ENCODE data around the gene OPRPN.

OPRPN gene

DNA sequence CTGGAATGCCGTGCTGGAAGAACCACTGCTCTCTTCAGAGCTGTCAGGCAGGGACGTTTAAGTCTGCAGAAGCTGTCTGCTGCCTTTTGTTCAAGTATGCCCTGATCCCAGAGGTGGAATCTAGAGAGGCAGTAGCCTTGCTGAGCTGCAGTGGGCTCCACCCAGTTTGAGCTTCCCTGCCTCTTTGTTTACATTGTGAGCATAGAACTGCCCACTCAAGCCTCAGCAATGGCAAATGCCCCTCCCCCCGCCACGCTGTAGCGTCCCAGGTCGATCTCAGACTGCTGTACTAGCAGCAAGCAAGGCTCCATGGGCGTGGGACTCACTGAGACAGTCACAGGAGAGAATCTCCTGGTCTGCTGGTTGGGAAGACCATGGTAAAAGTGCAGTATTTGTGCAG is 39.5 kb downstream of the OPRPN start (continued):
- TF ChIP-seq, protein P1, sequence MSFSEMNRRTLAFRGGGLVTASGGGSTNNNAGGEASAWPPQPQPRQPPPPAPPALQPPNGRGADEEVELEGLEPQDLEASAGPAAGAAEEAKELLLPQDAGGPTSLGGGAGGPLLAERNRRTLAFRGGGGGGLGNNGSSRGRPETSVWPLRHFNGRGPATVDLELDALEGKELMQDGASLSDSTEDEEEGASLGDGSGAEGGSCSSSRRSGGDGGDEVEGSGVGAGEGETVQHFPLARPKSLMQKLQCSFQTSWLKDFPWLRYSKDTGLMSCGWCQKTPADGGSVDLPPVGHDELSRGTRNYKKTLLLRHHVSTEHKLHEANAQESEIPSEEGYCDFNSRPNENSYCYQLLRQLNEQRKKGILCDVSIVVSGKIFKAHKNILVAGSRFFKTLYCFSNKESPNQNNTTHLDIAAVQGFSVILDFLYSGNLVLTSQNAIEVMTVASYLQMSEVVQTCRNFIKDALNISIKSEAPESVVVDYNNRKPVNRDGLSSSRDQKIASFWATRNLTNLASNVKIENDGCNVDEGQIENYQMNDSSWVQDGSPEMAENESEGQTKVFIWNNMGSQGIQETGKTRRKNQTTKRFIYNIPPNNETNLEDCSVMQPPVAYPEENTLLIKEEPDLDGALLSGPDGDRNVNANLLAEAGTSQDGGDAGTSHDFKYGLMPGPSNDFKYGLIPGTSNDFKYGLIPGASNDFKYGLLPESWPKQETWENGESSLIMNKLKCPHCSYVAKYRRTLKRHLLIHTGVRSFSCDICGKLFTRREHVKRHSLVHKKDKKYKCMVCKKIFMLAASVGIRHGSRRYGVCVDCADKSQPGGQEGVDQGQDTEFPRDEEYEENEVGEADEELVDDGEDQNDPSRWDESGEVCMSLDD (tag by site-specific recombination; IDR thresholded peaks at IDR 0.05), result no peak
- TF ChIP-seq ZNF585B (tag by site-specific recombination; IDR thresholded peaks at IDR 0.05) (no peak), ZNF660 (tag by site-specific recombination; IDR thresholded peaks at IDR 0.05) (no peak), BCL11A (tag by site-specific recombination; IDR thresholded peaks at IDR 0.05; ENCODE audit: low read depth) (no peak), ZNF561 (tag by site-specific recombination; IDR thresholded peaks at IDR 0.05; ENCODE audit: borderline replicate concordance) (no peak), ZNF146 (tag by site-specific recombination; IDR thresholded peaks at IDR 0.05) (no peak)

DNA sequence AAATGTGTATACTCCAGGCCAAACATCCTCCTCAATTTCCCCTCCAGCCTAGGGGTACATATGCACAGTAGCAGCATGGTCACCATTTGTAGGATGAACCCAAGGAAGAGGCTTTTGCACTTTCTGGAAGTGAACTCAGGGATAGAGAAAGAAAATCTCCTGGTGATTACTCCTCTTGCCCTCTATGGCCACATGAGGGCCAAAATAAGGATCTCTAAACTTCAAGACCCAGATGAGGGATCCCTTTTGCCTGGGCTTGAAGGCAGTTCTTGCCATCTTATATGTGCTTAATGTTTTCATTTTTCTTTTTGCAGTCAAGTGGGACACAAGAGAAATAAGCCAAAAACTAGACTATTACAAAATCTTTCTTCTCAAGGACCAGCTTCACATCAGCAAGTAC is 44.7 kb downstream of the OPRPN start:
- no peak overlapping the region for H3K4me3 ChIP-seq (ENCODE audit: low read depth, low read length)
- ChIA-PET CTCF (no interaction called here), POLR2A (no interaction called here)
- no peak overlapping the region for H3K27ac ChIP-seq (ENCODE audit: extremely low read depth, low read depth, low read length)
- no peaks in the 10 kb centered on the region for H3K4me1 ChIP-seq (ENCODE audit: control insufficient read depth, insufficient read depth, low read length)
- no peaks in the 10 kb centered on the region for H3K9me3 ChIP-seq (ENCODE audit: control insufficient read depth, insufficient read depth, low read depth, low read length)
- H3K36me3 ChIP-seq (ENCODE audit: control insufficient read depth in 2 of 2, insufficient read depth in 1 of 2, low read length in 2 of 2), result no peaks in the 10 kb centered on the region
- TF ChIP-seq ZNF202 (tag by site-specific recombination; IDR thresholded peaks at IDR 0.05; ENCODE audit: borderline replicate concordance), result no peak
- TF ChIP-seq ZNF132 (tag by site-specific recombination; IDR thresholded peaks at IDR 0.05; ENCODE audit: borderline replicate concordance), result no peak
- TF ChIP-seq ZFP37 (tag by site-specific recombination; IDR thresholded peaks at IDR 0.05), result no peak
- no peak for TF ChIP-seq HOXA7 (CRISPR knock-in tag; IDR thresholded peaks at IDR 0.05; ENCODE audit: borderline replicate concordance)
- TF ChIP-seq ZNF223 (tag by site-specific recombination; IDR thresholded peaks at IDR 0.05), result no peak
- TF ChIP-seq ZNF776 (tag by site-specific recombination; IDR thresholded peaks at IDR 0.05; ENCODE audit: borderline replicate concordance), result no peak
- no peak for TF ChIP-seq ZNF561 (tag by site-specific recombination; IDR thresholded peaks at IDR 0.05; ENCODE audit: borderline replicate concordance)
- no peak for TF ChIP-seq ZNF544 (tag by site-specific recombination; IDR thresholded peaks at IDR 0.05)

DNA sequence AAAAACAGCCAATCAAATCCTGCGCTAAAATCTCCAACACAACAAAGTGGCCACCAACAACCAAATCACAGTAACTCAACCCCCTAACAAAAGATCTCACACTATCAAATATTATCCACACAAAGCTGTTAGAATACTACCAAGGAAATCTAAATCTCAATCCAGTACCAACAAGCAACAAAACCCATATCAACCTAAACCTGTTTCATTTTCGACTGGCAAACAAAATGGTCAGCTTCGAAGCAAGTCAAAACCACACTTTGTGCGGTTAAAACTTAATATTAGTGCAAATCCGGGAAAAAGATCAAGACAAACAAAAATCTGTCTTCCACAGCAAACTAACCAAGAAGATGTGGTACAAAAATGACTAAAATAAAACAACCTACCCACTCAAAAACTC is 45.6 kb downstream of the OPRPN start:
- H3K27ac ChIP-seq (ENCODE audit: extremely low read depth, low read depth, low read length), result no peak overlapping the region
- TF ChIP-seq, protein P2, sequence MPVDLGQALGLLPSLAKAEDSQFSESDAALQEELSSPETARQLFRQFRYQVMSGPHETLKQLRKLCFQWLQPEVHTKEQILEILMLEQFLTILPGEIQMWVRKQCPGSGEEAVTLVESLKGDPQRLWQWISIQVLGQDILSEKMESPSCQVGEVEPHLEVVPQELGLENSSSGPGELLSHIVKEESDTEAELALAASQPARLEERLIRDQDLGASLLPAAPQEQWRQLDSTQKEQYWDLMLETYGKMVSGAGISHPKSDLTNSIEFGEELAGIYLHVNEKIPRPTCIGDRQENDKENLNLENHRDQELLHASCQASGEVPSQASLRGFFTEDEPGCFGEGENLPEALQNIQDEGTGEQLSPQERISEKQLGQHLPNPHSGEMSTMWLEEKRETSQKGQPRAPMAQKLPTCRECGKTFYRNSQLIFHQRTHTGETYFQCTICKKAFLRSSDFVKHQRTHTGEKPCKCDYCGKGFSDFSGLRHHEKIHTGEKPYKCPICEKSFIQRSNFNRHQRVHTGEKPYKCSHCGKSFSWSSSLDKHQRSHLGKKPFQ (tag by site-specific recombination; IDR thresholded peaks at IDR 0.05), result no peak
- H3K4me3 ChIP-seq (ENCODE audit: low read depth, low read length), result no peak overlapping the region
- POLR2A ChIA-PET, result no interaction called here
- H3K9me3 ChIP-seq (ENCODE audit: control insufficient read depth, insufficient read depth, low read depth, low read length), result no peaks in the 10 kb centered on the region
- CTCF ChIA-PET, result interaction anchor here (0.7 kb wide), 1 partner anchor 186 kb away, joined by 3 read pairs; no protein-coding TSS in a partner anchor
- H3K4me1 ChIP-seq (ENCODE audit: control insufficient read depth, insufficient read depth, low read length), result no peaks in the 10 kb centered on the region
- no peaks in the 10 kb centered on the region for H3K36me3 ChIP-seq (ENCODE audit: control insufficient read depth in 2 of 2, insufficient read depth in 1 of 2, low read length in 2 of 2)

DNA sequence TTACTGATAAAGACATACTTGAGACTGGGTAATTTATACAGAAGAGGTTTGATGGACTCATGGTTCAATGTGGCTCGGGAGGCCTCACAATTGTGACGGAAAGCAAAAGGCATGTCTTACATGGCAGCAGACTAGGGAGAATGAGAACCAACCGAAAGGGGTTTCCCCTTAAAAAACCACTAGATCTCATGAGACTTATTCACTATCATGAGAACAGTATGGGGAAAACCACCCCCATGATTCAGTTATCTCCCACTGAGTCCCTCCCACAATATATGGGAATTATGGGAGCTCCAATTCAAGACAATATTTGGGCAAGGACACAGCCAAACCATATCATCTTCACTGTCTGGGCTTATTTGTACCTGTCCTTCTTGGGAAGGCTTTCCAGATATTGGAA is 51.5 kb downstream of the OPRPN start:
- Histone ChIP-seq H3K36me3 (ENCODE audit: control insufficient read depth in 2 of 2, insufficient read depth in 1 of 2, low read length in 2 of 2) (no peaks in the 10 kb centered on the region), H3K9me3 (ENCODE audit: control insufficient read depth, insufficient read depth, low read depth, low read length) (no peaks in the 10 kb centered on the region), H3K4me1 (ENCODE audit: control insufficient read depth, insufficient read depth, low read length) (no peaks in the 10 kb centered on the region), H3K27ac (ENCODE audit: extremely low read depth, low read depth, low read length) (no peak overlapping the region), H3K4me3 (ENCODE audit: low read depth, low read length) (no peak overlapping the region)
- ChIA-PET CTCF (interaction anchor here (0.5 kb wide), 1 partner anchor 82 kb away, joined by 3 read pairs; no protein-coding TSS in a partner anchor), POLR2A (no interaction called here)
- TF ChIP-seq ZNF423 (tag by site-specific recombination; IDR thresholded peaks at IDR 0.05) (no peak), ZNF777 (tag by site-specific recombination; IDR thresholded peaks at IDR 0.05; ENCODE audit: borderline replicate concordance) (no peak), ZNF426 (tag by site-specific recombination; IDR thresholded peaks at IDR 0.05) (no peak), ZNF292 (tag by site-specific recombination; IDR thresholded peaks at IDR 0.05; ENCODE audit: borderline replicate concordance, low read depth) (no peak)
- TF ChIP-seq, protein P3, sequence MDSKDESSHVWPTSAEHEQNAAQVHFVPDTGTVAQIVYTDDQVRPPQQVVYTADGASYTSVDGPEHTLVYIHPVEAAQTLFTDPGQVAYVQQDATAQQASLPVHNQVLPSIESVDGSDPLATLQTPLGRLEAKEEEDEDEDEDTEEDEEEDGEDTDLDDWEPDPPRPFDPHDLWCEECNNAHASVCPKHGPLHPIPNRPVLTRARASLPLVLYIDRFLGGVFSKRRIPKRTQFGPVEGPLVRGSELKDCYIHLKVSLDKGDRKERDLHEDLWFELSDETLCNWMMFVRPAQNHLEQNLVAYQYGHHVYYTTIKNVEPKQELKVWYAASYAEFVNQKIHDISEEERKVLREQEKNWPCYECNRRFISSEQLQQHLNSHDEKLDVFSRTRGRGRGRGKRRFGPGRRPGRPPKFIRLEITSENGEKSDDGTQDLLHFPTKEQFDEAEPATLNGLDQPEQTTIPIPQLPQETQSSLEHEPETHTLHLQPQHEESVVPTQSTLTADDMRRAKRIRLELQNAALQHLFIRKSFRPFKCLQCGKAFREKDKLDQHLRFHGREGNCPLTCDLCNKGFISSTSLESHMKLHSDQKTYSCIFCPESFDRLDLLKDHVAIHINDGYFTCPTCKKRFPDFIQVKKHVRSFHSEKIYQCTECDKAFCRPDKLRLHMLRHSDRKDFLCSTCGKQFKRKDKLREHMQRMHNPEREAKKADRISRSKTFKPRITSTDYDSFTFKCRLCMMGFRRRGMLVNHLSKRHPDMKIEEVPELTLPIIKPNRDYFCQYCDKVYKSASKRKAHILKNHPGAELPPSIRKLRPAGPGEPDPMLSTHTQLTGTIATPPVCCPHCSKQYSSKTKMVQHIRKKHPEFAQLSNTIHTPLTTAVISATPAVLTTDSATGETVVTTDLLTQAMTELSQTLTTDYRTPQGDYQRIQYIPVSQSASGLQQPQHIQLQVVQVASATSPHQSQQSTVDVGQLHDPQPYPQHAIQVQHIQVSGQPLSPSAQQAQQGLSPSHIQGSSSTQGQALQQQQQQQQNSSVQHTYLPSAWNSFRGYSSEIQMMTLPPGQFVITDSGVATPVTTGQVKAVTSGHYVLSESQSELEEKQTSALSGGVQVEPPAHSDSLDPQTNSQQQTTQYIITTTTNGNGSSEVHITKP (tag by site-specific recombination; IDR thresholded peaks at IDR 0.05), result no peak
- TF ChIP-seq, protein P4, sequence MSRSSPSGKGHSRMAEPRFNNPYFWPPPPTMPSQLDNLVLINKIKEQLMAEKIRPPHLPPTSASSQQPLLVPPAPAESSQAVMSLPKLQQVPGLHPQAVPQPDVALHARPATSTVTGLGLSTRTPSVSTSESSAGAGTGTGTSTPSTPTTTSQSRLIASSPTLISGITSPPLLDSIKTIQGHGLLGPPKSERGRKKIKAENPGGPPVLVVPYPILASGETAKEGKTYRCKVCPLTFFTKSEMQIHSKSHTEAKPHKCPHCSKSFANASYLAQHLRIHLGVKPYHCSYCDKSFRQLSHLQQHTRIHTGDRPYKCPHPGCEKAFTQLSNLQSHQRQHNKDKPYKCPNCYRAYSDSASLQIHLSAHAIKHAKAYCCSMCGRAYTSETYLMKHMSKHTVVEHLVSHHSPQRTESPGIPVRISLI (tag by site-specific recombination; IDR thresholded peaks at IDR 0.05), result no peak
